GM19463 (cell line): Measurements from ENCODE around the gene SERPINB4.

ENCODE experiments used
- ATAC-seq: cut with Tn5 transposase; IDR thresholded peaks from one replicate; pipeline ENCODE4 v1.9.1; 2021; ENCODE audit warnings: mild to moderate bottlenecking, moderate library complexity; ENCODE audit not compliant: unreplicated experiment

SERPINB4 gene

GRCh38 chr18:63637703-63638102, 6.4 kb downstream of the SERPINB4 start:
- no peak for ATAC-seq

GRCh38 chr18:63627819-63628218, 16.2 kb downstream of the SERPINB4 start:
- ATAC-seq: no peak

DNA sequence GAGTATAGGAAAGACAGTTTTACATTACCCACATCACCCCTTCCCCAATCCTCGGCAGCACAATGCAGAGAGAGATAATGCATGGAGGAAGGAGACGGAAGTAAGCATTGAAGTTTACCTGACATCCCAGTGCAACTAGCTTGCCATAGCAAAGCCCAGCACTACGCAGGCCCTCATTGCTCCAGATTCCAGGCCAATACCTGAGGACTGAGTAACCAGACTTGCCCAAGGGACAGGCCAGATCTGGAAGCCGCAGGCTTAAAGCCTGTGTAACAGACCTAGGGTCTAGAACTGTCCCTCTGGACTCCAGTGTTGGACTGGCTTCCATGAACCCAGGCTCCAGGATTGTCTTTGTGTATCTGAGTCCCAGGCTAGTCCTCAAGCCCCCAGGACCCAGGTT, 17.6 kb downstream of the SERPINB4 start:
- no peak for ATAC-seq

GRCh38 chr18:63624863-63625262, 19.2 kb downstream of the SERPINB4 start:
- no peak for ATAC-seq

GRCh38 chr18:63619661-63620060, 24.4 kb downstream of the SERPINB4 start:
- ATAC-seq: no peak

- ATAC-seq: no peak
These were observed 26.2 kb downstream of the SERPINB4 start for GRCh38 chr18:63617915-63618234.

- ATAC-seq: no peak
These were observed 26.8 kb downstream of the SERPINB4 start for GRCh38 chr18:63617049-63617914.

GRCh38 chr18:63613420-63613819, 30.6 kb downstream of the SERPINB4 start:
- no peak for ATAC-seq

DNA sequence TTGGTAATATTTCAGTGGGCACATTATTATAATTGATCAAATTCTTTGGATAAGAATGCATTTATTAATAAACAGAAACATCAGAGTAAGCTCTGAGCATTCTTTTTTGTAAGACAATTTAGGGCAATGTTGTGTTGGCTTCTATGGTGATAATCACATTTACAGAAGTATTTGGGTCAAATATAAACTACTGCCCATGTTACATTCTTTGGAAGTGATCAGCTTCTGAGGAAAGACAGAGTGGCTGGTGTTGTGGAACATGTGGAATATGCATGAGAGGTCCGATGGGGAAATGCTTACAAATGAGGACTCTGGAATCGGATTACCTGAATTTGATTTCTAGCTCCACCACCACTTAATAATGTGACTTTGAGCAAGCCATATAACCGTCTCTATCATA, 37.5 kb downstream of the SERPINB4 start:
- no peak for ATAC-seq

DNA sequence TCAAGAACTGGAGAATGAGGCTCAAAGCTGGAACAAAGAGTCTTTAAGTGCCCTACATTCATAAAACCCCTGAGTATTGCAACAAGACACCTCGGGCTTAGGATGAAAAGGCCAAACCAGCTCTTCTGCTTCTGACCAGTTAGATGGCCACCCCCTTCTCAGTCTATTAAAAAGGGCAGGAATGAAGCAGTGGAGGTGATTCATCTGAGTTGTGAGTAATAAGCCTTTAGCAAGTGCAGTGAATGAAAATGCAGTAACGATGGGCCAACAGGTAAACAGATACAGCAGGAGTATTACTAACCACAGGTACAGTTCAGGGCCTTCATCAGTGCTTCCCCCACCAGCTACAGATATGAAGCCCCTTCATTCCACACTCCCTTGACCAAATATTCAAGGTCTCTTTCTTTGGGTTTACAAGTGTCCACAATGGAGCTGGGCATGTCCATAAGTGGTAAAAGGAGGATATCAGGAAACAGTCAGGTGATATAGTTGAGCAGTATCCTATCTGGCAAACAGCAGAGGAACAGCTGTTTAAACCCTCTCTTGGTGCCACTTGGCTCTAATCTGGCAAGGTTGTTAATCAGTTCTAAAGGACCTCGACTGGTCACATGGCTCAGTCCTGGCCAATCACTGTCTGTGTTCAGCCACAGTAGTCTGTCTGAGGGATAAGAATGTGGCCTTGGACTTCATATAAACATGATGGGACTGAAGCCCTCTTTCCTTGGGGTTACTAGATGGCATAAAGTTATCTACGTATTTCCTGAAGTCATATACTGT, 39.1 kb downstream of the SERPINB4 start:
- no peak for ATAC-seq

DNA sequence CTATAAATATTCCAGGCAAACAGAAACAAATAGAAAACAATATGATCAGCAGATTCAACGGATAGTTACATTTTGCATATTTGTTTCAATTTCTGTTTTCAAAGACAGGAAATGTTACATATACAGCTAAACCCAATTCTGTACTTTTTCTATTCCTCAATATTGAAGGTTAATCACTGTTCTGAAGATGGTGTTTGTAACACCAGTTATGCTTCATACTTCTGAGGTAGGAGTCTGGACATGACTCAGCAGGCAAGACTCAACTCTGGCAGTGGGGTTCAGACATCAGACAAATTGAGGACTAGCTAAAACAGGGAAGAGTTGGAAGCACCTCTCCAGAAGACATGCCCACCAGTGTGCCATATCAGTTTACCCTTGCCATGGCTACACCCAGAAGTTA, 40.3 kb downstream of the SERPINB4 start:
- peak; percentile 92 for ATAC-seq

DNA sequence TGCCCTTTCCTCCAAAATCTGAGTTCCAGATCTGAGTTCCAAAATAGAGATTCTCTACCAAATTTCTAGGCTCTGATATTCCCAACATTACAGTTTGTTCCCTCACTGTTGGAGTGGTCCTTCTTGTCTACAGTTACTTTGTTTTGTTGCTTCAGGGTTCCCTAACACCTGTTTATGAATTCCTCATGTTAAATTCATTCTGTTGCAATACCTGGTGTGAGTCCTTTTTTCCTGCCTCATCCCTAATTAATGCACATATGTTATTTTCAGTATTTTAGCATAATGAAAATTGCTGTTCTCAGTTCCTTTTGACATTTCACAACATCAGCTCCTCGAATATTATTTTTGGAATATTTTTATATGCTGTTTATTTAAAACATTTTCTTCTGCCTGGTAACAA, 40.7 kb downstream of the SERPINB4 start:
- ATAC-seq: no peak

GRCh38 chr18:63596964-63597363, 47.1 kb downstream of the SERPINB4 start:
- no peak for ATAC-seq

DNA sequence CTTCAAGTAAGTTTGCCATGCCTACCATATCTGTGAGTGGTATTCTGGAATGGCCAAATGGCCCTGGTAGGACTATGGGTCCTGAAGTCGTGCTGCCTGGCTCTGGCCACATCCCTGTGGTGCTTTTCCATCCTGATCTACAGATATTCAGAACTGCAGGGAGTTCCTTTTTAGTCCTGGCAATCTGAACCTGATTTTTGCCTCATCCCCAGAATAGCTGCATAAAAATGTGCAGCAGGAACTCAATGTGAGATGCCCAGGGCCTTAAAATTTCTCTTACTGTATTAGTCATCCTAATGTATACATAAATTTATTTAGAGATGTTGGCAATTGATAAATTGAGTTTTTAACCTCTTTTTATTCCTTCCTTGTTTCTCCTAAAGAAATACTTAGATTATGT, 51.6 kb downstream of the SERPINB4 start:
- ATAC-seq: no peak

GRCh38 chr18:63591725-63592124, 52.3 kb downstream of the SERPINB4 start:
- no peak for ATAC-seq

DNA sequence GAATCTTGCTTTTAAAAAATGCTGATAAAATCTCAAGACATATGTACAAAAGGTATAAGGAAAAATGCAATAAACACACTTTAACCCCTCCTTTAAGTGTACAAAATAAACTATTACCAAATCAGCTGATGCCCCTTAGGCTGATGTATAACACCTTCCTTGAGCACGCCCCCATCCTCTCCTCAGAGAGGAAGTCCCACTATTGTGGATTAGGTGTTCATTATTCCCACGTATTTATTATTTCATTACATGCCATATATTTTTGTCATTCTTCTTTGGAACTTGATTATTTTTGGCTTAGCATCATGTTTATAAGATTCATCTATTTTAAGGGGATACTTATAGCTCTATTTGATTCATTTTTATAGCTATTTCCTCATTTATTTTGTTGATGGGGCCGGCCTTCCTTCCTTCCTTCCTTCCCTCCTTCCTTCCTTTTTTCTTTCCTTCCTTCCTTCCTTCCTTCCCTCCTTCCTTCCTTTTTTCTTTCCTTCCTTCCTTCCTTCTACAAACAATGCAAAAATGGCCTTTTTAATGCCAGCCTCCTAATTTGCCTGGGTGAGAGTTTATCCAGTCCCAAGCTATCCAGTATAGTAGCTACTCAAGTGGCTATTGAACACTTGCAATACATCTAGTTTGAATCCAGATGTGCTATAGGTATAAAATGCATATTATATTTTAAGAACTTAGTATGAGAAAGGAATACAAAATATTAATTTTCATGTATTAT, 52.9 kb downstream of the SERPINB4 start:
- ATAC-seq: no peak

GRCh38 chr18:63590373-63590772, 53.7 kb downstream of the SERPINB4 start:
- no peak for ATAC-seq

DNA sequence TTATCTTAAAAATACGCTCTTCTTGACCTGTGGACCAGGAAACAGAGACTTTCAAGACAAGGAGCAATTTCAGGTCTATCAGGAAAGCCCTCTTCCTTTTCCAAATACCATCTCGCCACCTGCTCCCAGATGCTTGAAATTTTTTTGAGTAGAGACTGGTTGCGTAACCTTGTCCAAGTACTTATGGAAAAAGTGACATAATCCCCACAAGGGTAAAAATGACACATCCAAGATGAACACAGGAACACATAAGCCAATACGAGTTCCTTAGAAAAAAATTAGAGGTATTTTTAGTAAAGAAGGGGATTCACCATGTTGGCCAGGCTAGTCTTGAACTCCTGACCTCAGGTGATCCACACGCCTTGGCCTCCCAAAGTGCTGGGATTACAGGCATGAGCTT, 55.1 kb downstream of the SERPINB4 start:
- ATAC-seq: no peak
